ENCODE measurements around the gene RECK. TPM values are rescaled to one million over a fixed set of nuclear protein-coding genes. Genes with fewer than 3 reads are reported as not detected.
"Not testable (repeated sequence)": the region's sequence is repeated elsewhere in the genome, so short reads cannot be mapped to it uniquely, and the experiment has no call there.

The RECK gene
- total RNA-seq, 4 donors from 2014 or later: 15.6 to 24.1 (median 18.7) TPM

- DNase-seq (ENCODE audit: low spot score in 2 of 2): no peak
- TF ChIP-seq CTCF (IDR thresholded peaks at IDR 0.05) (no peak), POLR2A (IDR thresholded peaks at IDR 0.05) (no peak), EP300 (IDR thresholded peaks at IDR 0.05) (no peak)
- peaks cover 0 to 19% (median 8%) of the 10 kb centered on the region in 4 donors for H3K4me1 ChIP-seq
- peaks cover 0 to 12% (median 0%) of the 10 kb centered on the region in 3 donors for H3K36me3 ChIP-seq
- H3K27ac ChIP-seq: no peak overlapping the region
- H3K9me3 ChIP-seq: no peaks in the 10 kb centered on the region
- 97% methylated on average over 6 of the region's 6 CpGs for WGBS, 2 donors
- H3K27me3 ChIP-seq: no peaks in the 10 kb centered on the region
- no peak overlapping the region for H3K4me3 ChIP-seq
Observed at GRCh38 chr9:36156116-36156515, 119.4 kb downstream of the RECK start.

- Histone ChIP-seq H3K4me3 (no peak overlapping the region), H3K27me3 (no peaks in the 10 kb centered on the region), H3K27ac (peak overlapping the region in 1 of 4 donors; percentile 24), H3K9me3 (no peaks in the 10 kb centered on the region), H3K4me1 (peaks cover 0 to 20% (median 7%) of the 10 kb centered on the region in 4 donors), H3K36me3 (peaks cover 0 to 12% (median 0%) of the 10 kb centered on the region in 3 donors)
- DNase-seq (ENCODE audit: low spot score in 2 of 2): no peak
- no peak for TF ChIP-seq EP300 (IDR thresholded peaks at IDR 0.05)
- no peak for TF ChIP-seq POLR2A (IDR thresholded peaks at IDR 0.05)
- TF ChIP-seq CTCF (IDR thresholded peaks at IDR 0.05): no peak
- WGBS, 2 donors: 75 to 86% methylated on average over 2 of the region's 2 CpGs
Observed at GRCh38 chr9:36158122-36158521, 121.4 kb downstream of the RECK start.

- DNase-seq (ENCODE audit: low spot score in 2 of 2): no peak
- peaks cover 0 to 28% (median 13%) of the 10 kb centered on the region in 4 donors for H3K4me1 ChIP-seq
- no peaks in the 10 kb centered on the region for H3K27me3 ChIP-seq
- peaks cover 0 to 12% (median 0%) of the 10 kb centered on the region in 3 donors for H3K36me3 ChIP-seq
- peak overlapping the region in 2 of 4 donors; percentile 7 to 24 for H3K27ac ChIP-seq
- 47 to 57% methylated on average over 7 of the region's 7 CpGs for WGBS, 2 donors
- H3K9me3 ChIP-seq: no peaks in the 10 kb centered on the region
- TF ChIP-seq POLR2A (IDR thresholded peaks at IDR 0.05) (no peak), EP300 (IDR thresholded peaks at IDR 0.05) (no peak), CTCF (IDR thresholded peaks at IDR 0.05) (no peak)
- H3K4me3 ChIP-seq: no peak overlapping the region
Observed at GRCh38 chr9:36158917-36159316, 122.2 kb downstream of the RECK start.

GRCh38 chr9:36159509-36159908 lies 122.8 kb downstream of the RECK start:
- WGBS, 2 donors: 96 to 98% methylated on average over 4 of the region's 4 CpGs
- H3K4me3 ChIP-seq; H3K9me3 ChIP-seq; DNase-seq (ENCODE audit: low spot score in 2 of 2); H3K27me3 ChIP-seq: not testable (repeated sequence)
- H3K27ac ChIP-seq: peak overlapping the region in 1 of 4 donors; percentile 7
- peaks cover 0 to 12% (median 0%) of the 10 kb centered on the region in 3 donors for H3K36me3 ChIP-seq
- peaks cover 0 to 24% (median 13%) of the 10 kb centered on the region in 4 donors for H3K4me1 ChIP-seq

GRCh38 chr9:36160126-36160525 lies 123.4 kb downstream of the RECK start:
- DNase-seq (ENCODE audit: low spot score in 2 of 2); H3K4me3 ChIP-seq; H3K27me3 ChIP-seq; H3K27ac ChIP-seq; H3K9me3 ChIP-seq: not testable (repeated sequence)
- Histone ChIP-seq H3K4me1 (peaks cover 0 to 18% (median 9%) of the 10 kb centered on the region in 4 donors), H3K36me3 (peaks cover 0 to 12% (median 0%) of the 10 kb centered on the region in 3 donors)
- 84 to 90% methylated on average over 11 of the region's 11 CpGs for WGBS, 2 donors

GRCh38 chr9:36161187-36161586 lies 124.5 kb downstream of the RECK start:
- H3K4me1 ChIP-seq: peaks cover 0 to 28% (median 9%) of the 10 kb centered on the region in 4 donors
- H3K27ac ChIP-seq: peak overlapping the region in 2 of 4 donors; percentile 15 to 57
- no peaks in the 10 kb centered on the region for H3K27me3 ChIP-seq
- no peak for TF ChIP-seq POLR2A (IDR thresholded peaks at IDR 0.05)
- no peak for TF ChIP-seq CTCF (IDR thresholded peaks at IDR 0.05)
- peak in 1 of 2 donors; percentile 27 for TF ChIP-seq EP300 (IDR thresholded peaks at IDR 0.05)
- 85 to 87% methylated on average over 2 of the region's 2 CpGs for WGBS, 2 donors
- no peaks in the 10 kb centered on the region for H3K9me3 ChIP-seq
- H3K4me3 ChIP-seq: no peak overlapping the region
- DNase-seq (ENCODE audit: low spot score in 2 of 2): no peak
- peaks cover 0 to 8% (median 0%) of the 10 kb centered on the region in 3 donors for H3K36me3 ChIP-seq

Data from tibial nerve (tissue), 4 donors.